GM08714 (cell line): ENCODE measurements around the gene RSU1.
"Not testable (repeated sequence)": the region's sequence is repeated elsewhere in the genome, so short reads cannot be mapped to it uniquely, and the experiment has no call there.

Experiments
- H3K4me3 ChIP-seq: fragments of 200-500 bp; sonication (Bioruptor generic); 2 replicates; pipeline ENCODE4 v1.5.1; 2014; ENCODE audit warnings: mild to moderate bottlenecking, low read length, inconsistent platforms
- ZNF274 ChIP-seq: IDR thresholded peaks from 2 replicates; pipeline ENCODE4 v1.6.1; 2012; ENCODE audit warnings: mild to moderate bottlenecking, low read depth, low read length

Gene RSU1

DNA sequence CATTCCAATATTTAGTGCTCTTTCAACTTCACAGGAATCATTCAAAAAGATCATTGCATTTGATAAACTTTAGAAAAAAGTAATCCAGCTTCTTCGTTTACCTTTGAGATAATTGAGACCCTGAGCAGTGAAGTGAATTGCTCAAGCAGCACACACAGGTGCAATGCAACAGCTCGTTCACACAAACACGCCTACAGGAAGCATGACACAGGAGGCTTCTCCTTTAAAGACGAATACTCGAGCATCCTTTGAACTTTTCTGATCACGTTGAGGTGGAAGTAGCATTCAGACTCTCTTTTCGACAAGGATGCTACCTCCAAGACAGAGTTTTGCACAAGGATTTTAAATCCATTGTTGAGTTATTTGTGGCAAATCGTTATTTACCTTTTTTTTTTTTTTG lies 18.0 kb upstream of the RSU1 start:
- no peak overlapping the region for H3K4me3 ChIP-seq
- TF ChIP-seq ZNF274, result no peak

GRCh38 chr10:16832351-16833080 lies 15.3 kb upstream of the RSU1 start:
- TF ChIP-seq ZNF274, result no peak
- no peak overlapping the region for H3K4me3 ChIP-seq

DNA sequence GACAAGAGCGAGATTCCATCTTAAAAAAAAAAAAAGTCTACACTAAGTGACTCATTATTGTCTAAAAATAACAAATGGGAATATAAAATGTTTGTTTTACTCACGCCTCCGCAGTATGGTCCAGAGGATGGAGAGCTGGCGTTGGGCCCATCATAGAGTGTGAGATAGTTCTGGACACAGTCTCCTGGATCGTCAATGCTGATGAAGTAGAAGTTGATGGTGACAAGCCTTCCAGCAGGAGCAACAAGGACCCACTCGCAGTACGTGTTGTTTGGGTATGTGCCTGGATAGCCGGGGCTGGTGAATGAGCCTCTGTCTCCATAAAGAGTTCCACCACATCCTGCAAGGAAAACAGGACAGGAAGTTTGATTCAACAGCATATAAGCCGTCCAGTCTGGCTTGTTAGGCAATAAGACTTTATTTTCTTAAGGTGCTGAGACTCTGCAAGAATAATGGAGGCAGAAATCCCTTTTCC lies 11.5 kb upstream of the RSU1 start:
- H3K4me3 ChIP-seq, result no peak overlapping the region
- no peak for TF ChIP-seq ZNF274

GRCh38 chr10:16828114-16828568 lies 10.9 kb upstream of the RSU1 start:
- H3K4me3 ChIP-seq, result no peak overlapping the region
- no peak for TF ChIP-seq ZNF274

DNA sequence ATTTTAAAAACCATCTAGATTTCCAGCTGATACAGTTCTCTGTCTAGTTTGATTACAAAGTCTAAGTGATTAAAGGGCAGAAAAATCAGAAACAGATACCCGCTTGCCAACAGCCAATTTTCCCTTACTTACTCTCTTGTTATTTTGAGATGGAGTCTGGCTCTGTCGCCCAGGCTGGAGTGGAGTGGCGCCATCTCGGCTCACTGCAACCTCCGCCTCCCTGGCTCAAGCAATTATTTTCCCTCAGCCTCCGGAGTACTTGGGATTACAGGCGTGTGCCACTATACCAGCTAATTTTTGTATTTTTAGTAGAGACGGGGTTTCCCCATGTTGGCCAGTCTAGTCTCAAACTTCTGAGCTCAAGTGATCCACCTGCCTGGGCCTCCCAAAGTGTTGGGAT lies 10.2 kb upstream of the RSU1 start:
- H3K4me3 ChIP-seq, result not testable (repeated sequence)

DNA sequence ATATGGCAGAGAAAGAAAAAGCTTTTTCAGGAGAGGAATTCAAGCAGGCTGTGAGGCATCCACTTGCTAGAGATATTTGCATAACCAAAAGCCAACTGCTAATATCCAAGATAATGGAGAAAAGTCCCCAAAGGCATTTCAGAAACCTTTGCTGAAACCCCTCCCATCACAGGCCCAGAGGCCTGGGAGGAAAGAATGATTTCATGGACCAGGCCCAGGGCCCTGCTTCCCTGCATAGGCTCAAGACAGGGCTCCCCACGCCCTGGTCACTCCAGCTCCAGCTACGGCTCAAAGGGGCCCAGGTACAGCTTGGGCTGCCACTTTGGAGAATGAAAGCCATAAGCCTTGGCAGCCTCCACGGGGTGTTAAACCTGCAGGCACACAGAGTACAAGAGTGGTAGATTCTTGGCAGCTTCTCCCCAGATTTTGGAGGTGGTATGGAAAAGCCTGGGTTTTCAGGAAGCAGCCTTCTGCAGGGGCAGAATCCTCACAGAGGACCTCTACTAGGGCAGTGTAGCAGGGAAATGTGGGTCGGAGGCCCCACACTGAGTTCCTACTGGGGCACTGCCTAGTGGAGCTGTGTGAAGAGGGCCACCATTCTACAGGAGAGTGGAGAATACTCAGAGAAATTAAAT lies 5.6 kb upstream of the RSU1 start:
- no peak for TF ChIP-seq ZNF274
- H3K4me3 ChIP-seq, result no peak overlapping the region

DNA sequence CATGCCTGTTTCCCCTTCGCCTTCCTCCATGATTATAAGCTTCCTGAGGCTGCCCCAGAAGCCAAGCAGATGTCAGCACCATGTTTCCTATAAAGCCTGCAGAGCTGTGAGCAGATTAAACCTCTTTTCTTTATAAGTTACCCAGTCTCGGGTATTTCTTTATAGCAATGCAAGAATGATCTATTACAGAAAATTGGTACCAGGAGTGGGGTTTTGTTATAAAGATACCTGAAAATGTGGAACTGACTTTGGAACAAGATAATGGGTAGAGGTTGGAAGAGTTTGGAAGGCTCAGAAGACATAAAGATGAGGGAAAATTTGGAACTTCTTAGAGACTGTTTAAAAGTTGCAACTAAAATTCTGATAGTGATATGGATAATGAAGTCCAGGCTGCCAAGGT lies 4.8 kb upstream of the RSU1 start:
- no peak overlapping the region for H3K4me3 ChIP-seq
- TF ChIP-seq ZNF274, result no peak

DNA sequence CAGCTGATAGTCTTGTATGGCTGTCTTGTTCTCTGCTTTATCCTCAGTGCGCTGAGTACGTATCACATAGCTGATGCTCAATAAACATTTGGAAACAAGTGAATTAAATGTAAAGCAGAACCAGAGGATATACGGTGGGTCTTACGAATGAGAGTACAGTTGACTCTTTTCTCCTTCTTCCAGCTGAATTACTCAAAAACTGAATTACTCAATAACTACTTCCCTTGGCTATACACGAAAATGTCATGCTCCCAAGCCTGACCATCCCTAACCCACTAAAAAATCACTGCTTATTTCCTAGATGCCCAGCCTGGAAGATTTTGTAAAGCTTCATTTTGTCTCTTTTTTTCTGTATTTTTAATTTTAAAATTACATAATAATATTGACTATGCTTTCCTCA lies 3.2 kb upstream of the RSU1 start:
- TF ChIP-seq ZNF274, result no peak
- H3K4me3 ChIP-seq, result no peak overlapping the region

DNA sequence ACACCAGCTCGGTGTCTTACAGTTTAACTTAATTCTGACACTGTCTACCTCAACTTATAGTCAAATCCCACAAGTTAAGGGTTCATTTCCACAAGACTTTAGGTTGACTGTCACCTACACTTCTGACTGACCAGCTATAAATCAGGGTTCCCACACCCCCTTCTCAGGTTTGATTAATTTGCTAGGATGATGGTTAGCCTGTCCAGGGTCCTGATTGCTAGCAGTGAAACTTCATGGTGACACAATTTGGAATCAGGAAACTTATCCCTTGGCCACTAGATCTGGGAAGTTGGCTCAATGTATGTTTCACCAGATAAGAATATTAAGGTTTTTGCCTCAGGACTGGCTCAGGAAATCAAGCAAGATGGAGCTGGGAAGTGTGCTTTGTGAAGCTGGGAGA lies 2.8 kb upstream of the RSU1 start:
- H3K4me3 ChIP-seq, result no peak overlapping the region
- TF ChIP-seq ZNF274, result no peak

- no peak overlapping the region for H3K4me3 ChIP-seq
- no peak for TF ChIP-seq ZNF274
Observed at GRCh38 chr10:16819436-16819835, 2.2 kb upstream of the RSU1 start.

- no peak for TF ChIP-seq ZNF274
- no peak overlapping the region for H3K4me3 ChIP-seq
Observed at GRCh38 chr10:16819026-16819425, 1.8 kb upstream of the RSU1 start.

GRCh38 chr10:16816830-16817124 lies 447 bp downstream of the RSU1 start:
- peak overlapping the region; percentile 67 for H3K4me3 ChIP-seq
- no peak for TF ChIP-seq ZNF274

DNA sequence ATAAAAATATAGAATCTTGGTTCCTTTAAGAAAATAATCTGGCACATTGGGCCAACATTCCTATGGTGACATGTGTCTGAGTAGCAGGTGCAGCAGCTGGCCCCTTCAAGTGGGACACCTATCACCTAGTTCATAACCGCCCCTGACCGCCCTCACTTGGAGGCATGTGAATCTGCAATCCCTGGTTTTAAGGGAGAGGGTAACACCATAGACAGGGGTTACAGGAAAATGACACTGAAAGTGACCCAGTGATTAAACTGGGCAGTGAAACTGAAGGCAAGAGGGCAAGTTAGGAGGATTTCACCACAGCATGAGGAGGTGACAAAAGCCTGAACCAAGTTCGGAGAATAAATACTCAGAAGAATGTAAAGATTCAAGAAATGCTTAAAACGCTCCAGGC lies 1.1 kb downstream of the RSU1 start:
- H3K4me3 ChIP-seq, result peak overlapping the region; percentile 67
- no peak for TF ChIP-seq ZNF274

GRCh38 chr10:16814012-16814411 lies 3.2 kb downstream of the RSU1 start:
- no peak overlapping the region for H3K4me3 ChIP-seq
- no peak for TF ChIP-seq ZNF274

GRCh38 chr10:16812676-16813075 lies 4.5 kb downstream of the RSU1 start:
- no peak for TF ChIP-seq ZNF274
- no peak overlapping the region for H3K4me3 ChIP-seq

DNA sequence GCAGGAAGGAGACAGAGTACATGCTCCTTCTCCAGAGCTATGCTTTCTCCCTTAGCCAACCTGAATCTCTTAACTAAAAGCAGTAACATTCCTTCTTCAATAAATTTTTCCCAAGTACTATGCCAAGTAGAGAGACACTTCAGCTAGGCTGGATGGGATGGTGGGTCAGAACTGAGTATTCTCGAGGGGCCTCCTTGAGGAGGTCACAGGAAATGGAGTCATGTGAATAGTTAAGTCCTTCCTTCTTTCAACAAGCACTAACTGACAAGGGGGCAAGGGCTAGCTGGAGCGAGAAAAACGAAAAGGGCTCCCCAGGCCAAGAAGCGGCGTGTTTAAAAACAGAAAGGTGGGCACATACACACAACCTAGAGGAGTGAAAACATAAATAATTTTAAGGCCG lies 5.5 kb downstream of the RSU1 start:
- H3K4me3 ChIP-seq, result no peak overlapping the region
- no peak for TF ChIP-seq ZNF274

DNA sequence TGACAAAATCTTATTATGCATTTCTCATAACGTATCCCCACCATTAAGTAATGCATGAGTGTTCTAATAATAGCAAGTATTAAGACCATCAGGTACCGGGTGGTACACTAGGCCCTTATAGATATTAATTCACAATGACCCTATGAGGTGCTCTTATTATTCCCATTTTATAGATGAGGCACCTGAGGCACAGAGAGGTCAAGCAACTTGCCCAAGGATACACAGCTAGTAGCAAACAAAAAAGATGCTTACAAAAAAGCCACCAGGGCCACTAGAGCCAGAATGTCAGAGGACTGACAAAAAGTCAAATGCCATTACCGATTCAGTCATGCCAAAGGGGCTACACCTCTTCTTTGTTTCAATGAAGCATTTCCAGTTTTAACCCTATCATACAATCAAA lies 5.9 kb downstream of the RSU1 start:
- TF ChIP-seq ZNF274, result no peak
- no peak overlapping the region for H3K4me3 ChIP-seq
